ENCODE measurements around the gene HSPB9.

HSPB9 gene

DNA sequence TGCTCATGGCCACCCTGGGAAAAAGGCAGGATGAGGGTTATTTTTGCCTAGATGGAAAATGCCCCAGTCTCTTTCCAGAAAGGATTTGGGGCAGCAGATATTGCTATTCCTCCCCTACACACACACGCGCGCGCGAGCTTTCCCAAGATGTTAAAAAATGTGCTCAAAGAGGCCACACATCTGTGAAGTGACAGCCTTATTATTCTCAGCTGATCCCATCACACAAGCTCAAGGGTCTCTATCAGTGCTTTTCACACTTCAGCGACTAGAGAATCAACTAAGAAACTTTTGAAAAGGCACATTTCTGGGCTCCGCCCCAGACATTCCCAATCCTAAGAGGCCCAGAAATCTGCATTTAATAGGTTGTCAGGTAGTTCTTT is 37.9 kb downstream of the HSPB9 start:
- Histone ChIP-seq H3K4me3 (ENCODE audit: low read length) (no peak overlapping the region), H3K9me3 (ENCODE audit: insufficient read depth, low read depth, low read length) (no peaks in the 10 kb centered on the region), H3K36me3 (ENCODE audit: insufficient read depth, low read length) (no peaks in the 10 kb centered on the region), H3K27me3 (ENCODE audit: insufficient read depth, low read length) (no peaks in the 10 kb centered on the region), H3K9ac (ENCODE audit: low read depth, low read length) (no peak overlapping the region), H3K4me1 (ENCODE audit: insufficient read depth, low read length) (no peaks in the 10 kb centered on the region), H3K27ac (ENCODE audit: low read depth, low read length) (no peak overlapping the region)
- 91% methylated on average over 6 of the region's 7 CpGs for WGBS

DNA sequence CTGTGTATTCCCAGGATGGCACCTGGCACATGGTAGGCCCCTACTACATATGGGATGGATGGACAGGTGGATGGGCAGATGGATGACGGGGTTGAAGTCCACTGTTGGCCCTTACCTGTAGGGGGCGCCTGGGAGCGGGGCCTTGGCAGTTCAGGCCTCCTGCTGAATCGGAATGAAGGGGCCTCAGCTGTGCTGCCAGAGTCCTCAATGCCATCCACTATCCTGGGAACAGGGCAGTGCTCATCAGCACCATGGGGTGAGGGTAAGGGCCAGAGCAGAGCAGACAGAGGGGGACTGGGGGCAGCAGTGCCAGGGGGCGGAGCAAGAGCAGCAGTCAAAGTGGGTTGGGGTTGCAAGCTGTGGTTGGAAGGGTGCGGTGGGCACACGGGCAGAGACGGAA is 40.5 kb downstream of the HSPB9 start:
- Histone ChIP-seq H3K27me3 (ENCODE audit: insufficient read depth, low read length) (no peaks in the 10 kb centered on the region), H3K9me3 (ENCODE audit: insufficient read depth, low read depth, low read length) (no peaks in the 10 kb centered on the region), H3K9ac (ENCODE audit: low read depth, low read length) (no peak overlapping the region), H3K36me3 (ENCODE audit: insufficient read depth, low read length) (no peaks in the 10 kb centered on the region), H3K4me1 (ENCODE audit: insufficient read depth, low read length) (no peaks in the 10 kb centered on the region), H3K27ac (ENCODE audit: low read depth, low read length) (no peak overlapping the region), H3K4me3 (ENCODE audit: low read length) (no peak overlapping the region)
- 70% methylated on average over 8 of the region's 8 CpGs for WGBS

DNA sequence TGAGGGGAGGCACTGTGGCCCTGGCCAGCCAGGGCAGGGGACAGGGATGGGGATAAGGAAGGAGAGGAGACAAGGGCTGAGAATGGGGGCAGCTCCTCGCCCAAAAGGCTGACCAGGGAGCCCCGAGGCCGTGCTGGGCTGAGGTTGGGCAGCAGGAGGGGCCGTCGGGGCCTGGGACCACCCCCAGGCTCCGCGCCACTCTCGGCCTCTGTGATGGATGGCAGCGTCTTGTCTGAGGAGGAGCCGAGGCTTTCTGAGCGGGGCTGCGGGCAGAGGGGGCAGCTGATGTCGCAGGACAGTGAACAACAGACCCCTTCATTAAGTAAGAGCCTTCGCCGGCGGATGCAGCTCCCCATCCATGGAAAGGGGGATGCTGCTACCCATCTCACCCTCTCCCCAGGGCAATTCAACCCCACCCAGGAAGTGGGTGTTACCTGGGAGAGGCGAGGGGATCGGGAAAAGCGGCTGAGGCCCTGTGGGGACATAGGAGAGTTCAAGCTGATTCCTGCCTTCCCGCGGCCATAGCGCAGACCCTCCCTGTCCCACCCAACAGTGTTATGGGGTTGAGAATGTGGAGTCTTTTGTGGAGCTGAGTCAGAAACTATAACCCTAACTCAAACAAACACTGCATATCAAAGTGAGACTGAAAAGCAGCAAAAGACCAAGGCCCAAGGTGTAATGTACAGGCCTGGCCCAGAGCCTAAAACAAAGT is 41.2 kb downstream of the HSPB9 start:
- no peaks in the 10 kb centered on the region for H3K36me3 ChIP-seq (ENCODE audit: insufficient read depth, low read length)
- no peaks in the 10 kb centered on the region for H3K9me3 ChIP-seq (ENCODE audit: insufficient read depth, low read depth, low read length)
- WGBS = 84% methylated on average over 20 of the region's 22 CpGs
- H3K27ac ChIP-seq (ENCODE audit: low read depth, low read length) = no peak overlapping the region
- H3K27me3 ChIP-seq (ENCODE audit: insufficient read depth, low read length) = no peaks in the 10 kb centered on the region
- H3K4me3 ChIP-seq (ENCODE audit: low read length) = no peak overlapping the region
- H3K4me1 ChIP-seq (ENCODE audit: insufficient read depth, low read length) = no peaks in the 10 kb centered on the region
- no peak overlapping the region for H3K9ac ChIP-seq (ENCODE audit: low read depth, low read length)

DNA sequence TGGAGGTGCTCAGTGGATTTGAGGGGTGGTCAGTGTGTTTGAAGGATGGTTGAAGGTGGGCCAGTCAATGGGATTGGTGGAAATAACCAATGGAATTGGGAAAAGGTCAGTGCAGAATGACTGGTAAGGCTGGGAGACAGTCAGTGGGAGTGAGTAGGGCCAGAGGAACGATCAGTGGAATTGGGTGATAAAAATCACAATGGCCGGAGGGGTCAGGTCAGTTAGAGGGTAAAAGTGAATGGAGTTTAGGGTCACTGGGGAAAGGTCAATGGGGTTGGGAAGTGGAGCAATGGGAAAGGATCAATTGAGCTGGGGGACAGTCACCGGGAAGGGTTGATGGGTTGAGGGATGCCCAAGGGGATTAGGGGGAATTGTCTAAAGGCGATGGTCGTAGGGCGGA is 43.1 kb downstream of the HSPB9 start:
- no peaks in the 10 kb centered on the region for H3K27me3 ChIP-seq (ENCODE audit: insufficient read depth, low read length)
- H3K9ac ChIP-seq (ENCODE audit: low read depth, low read length) = no peak overlapping the region
- no peak overlapping the region for H3K27ac ChIP-seq (ENCODE audit: low read depth, low read length)
- no peak overlapping the region for H3K4me3 ChIP-seq (ENCODE audit: low read length)
- WGBS = 94% methylated on average over 6 of the region's 6 CpGs
- no peaks in the 10 kb centered on the region for H3K9me3 ChIP-seq (ENCODE audit: insufficient read depth, low read depth, low read length)
- H3K36me3 ChIP-seq (ENCODE audit: insufficient read depth, low read length) = no peaks in the 10 kb centered on the region
- H3K4me1 ChIP-seq (ENCODE audit: insufficient read depth, low read length) = no peaks in the 10 kb centered on the region

DNA sequence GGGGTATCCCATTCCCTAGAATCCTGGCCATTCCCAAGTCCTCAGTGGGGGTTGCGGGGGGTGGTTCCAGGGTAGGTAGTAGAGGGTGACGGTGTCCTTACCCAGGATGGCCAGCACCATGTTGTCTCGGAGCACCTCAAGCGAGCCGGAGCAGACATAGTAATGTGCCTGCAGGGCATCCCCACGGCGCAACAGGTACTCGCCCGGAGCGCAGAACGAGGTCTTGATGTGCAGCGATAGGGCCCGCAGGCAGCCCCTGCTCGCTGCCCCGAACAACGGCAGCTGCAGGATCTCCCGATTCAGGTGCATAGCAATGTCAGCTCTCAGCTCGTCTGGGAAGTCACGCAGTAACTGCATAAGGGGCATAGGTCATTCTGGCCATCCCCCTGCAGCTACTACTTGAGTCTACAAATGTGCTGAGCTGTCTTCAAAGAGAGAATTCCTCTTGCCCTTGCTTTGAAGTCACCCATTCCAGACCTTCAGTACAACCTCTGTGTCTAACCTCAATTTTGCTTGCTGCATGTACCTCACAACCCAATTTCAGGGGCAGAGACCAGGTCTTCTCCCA is 43.7 kb downstream of the HSPB9 start:
- WGBS = 93% methylated on average over 19 of the region's 19 CpGs
- Histone ChIP-seq H3K9me3 (ENCODE audit: insufficient read depth, low read depth, low read length) (no peaks in the 10 kb centered on the region), H3K36me3 (ENCODE audit: insufficient read depth, low read length) (no peaks in the 10 kb centered on the region), H3K27me3 (ENCODE audit: insufficient read depth, low read length) (no peaks in the 10 kb centered on the region), H3K4me1 (ENCODE audit: insufficient read depth, low read length) (no peaks in the 10 kb centered on the region), H3K4me3 (ENCODE audit: low read length) (no peak overlapping the region), H3K27ac (ENCODE audit: low read depth, low read length) (no peak overlapping the region), H3K9ac (ENCODE audit: low read depth, low read length) (no peak overlapping the region)

DNA sequence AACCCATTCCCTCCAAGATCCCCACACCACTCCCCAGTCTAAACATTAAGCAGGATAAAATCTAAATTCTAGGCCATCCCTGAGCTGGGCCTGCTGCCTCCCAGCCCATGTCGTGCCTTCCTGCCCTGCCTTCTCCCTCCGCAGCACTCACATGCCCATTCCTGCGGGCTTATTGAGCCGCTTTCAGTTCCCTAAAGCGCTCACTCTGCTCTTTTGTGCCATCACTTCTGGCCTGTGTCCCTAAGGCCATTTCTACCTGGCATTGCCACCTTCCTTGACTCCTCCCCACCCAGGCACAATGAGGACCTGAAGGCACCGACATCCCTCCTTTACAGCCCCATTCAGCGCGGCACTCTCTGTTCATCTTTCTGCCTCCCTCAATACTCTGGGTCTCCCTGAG is 45.2 kb downstream of the HSPB9 start:
- no peak overlapping the region for H3K9ac ChIP-seq (ENCODE audit: low read depth, low read length)
- no peaks in the 10 kb centered on the region for H3K4me1 ChIP-seq (ENCODE audit: insufficient read depth, low read length)
- WGBS = 92% methylated on average over 8 of the region's 8 CpGs
- H3K27me3 ChIP-seq (ENCODE audit: insufficient read depth, low read length) = no peaks in the 10 kb centered on the region
- no peaks in the 10 kb centered on the region for H3K9me3 ChIP-seq (ENCODE audit: insufficient read depth, low read depth, low read length)
- no peak overlapping the region for H3K27ac ChIP-seq (ENCODE audit: low read depth, low read length)
- no peaks in the 10 kb centered on the region for H3K36me3 ChIP-seq (ENCODE audit: insufficient read depth, low read length)
- H3K4me3 ChIP-seq (ENCODE audit: low read length) = no peak overlapping the region

DNA sequence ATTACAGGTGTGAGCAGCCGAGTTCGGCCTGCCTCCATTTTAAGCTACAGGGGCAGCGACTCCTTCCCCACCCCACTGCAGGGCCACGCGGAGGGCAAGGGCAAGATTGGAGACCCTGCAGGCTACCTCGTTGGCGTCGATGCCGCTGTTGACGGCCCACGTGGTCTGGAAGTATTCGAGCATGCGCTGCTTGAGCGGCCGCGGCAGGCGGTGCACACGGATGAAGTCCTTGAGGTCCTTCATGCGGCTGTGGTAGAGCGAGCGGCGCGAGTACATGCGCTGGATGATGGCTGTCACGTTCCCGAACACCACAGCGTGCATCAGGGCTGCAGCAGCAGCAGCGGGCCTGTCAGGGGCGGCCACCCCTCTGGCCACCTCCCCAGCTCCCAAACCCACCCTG is 46.7 kb downstream of the HSPB9 start:
- Histone ChIP-seq H3K9me3 (ENCODE audit: insufficient read depth, low read depth, low read length) (no peaks in the 10 kb centered on the region), H3K27me3 (ENCODE audit: insufficient read depth, low read length) (no peaks in the 10 kb centered on the region), H3K4me1 (ENCODE audit: insufficient read depth, low read length) (no peaks in the 10 kb centered on the region), H3K9ac (ENCODE audit: low read depth, low read length) (no peak overlapping the region), H3K36me3 (ENCODE audit: insufficient read depth, low read length) (no peaks in the 10 kb centered on the region), H3K27ac (ENCODE audit: low read depth, low read length) (no peak overlapping the region), H3K4me3 (ENCODE audit: low read length) (no peak overlapping the region)
- 96% methylated on average over 29 of the region's 29 CpGs for WGBS

DNA sequence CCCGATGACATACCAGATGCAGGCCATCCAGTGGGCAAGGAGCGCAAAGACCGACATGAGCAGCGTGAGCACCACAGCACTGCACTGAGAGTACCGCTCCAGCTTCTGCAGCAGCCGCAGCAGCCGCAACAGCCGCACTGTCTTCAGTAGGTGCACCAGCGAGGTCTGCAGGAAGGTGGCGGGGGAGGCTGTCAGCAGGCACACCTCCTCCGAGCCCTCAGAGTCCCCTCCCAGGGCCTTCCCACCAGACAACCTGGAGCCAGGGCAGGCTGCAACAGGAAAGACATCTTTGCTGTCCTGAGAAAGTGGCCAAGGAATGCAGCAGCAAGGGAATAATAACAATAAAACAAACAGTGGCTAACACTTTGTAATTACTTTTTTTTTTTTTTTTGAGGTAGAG is 49.2 kb downstream of the HSPB9 start:
- H3K27me3 ChIP-seq (ENCODE audit: insufficient read depth, low read length) = no peaks in the 10 kb centered on the region
- H3K9me3 ChIP-seq (ENCODE audit: insufficient read depth, low read depth, low read length) = no peaks in the 10 kb centered on the region
- H3K4me1 ChIP-seq (ENCODE audit: insufficient read depth, low read length) = no peaks in the 10 kb centered on the region
- H3K4me3 ChIP-seq (ENCODE audit: low read length) = no peak overlapping the region
- no peak overlapping the region for H3K9ac ChIP-seq (ENCODE audit: low read depth, low read length)
- no peak overlapping the region for H3K27ac ChIP-seq (ENCODE audit: low read depth, low read length)
- no peaks in the 10 kb centered on the region for H3K36me3 ChIP-seq (ENCODE audit: insufficient read depth, low read length)
- 65% methylated on average over 11 of the region's 11 CpGs for WGBS

All from HUES64 (cell line).